G401.6 (cell line): ENCODE data around the gene ZIC2.

Experiments
- FAIRE-seq: peaks from 2 replicates; lab custom pipeline; 2012; peaks lifted over from hg19 to GRCh38; lab: Jason Lieb, UNC

Gene ZIC2

DNA sequence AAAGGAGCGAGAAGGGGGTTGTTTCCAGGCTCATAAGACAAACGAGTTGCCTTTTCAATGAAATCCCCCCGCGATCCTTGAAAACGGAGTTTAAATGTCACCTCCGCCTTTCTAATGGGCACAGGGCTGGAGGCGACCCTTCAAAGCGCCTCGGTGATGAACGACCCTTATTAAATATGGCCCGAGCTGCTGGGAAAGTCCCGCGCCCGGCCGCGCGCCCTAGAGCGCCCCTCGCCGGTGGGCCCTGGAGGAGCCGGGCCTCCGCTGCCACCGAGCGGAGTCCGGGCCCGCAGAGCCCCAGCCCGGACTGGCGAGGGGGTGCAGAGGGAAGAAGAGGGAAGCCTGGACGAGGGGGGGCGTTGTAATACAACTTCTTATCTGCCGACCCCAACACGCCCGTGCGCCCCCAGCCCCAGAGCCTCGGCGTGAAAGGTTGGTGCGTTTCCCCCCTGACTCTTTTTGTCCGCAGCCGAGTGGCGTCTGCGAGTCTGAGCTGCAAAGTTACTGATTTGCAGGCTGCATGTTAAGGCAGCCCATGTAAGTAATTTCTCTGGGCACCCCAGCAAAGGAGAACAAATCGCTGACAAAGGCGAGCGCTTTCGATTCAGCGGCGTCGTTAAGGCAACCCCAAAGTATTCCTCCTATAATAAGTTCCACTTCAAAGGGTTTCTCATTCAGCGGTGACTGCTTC, 21.9 kb upstream of the ZIC2 start:
- no peak for FAIRE-seq

DNA sequence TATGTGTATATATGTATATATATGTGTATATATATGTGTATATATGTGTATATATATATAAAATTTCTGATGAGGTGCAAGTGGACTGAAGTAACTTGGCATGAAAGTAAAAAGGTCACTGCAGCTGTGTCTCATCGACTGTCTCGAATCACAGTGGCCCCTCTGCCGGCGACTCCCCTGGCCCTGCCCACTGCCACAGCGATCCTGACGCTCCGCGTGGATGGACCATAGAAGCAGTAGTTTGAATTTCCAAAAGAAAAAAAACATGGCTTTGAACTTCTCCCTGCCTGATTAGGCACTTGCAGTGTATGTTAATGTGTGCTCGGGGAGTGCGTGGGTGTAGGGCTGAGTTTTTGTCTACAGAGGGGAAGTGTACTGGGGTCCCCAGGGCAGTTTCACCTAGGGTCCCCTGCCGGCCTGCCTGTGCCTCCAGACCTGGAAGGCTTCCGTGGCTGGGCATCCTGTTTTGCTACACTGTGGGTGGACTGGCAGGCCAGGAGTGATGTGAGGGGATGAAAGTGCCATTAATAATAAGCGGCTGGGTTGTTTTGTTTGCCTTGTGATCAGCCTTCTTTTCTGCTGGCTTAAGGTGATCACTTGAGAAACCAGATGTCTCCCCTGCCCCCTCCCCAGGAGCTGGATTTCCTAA, 20.8 kb upstream of the ZIC2 start:
- FAIRE-seq, result no peak

DNA sequence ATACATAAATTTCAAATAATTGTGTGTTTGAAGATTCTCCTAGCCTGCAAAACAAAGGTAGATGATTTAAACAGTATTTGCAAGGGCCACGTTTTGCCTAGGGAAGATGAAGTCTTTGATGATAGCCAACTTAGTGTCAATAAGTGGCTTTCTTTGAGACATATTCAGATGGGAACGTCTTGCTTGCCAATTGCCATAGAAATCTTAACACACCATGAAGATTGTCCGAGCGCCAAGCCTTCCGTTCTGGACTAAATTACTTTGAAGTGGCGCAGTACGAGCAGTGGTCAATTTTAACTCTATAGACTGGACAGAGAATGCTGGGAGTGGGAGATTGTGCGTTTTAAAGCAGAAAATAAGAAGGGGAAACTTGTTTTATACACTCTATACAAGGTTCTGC, 19.9 kb upstream of the ZIC2 start:
- FAIRE-seq, result peak; percentile 52

- no peak for FAIRE-seq
Observed at GRCh38 chr13:99962242-99962641, 19.3 kb upstream of the ZIC2 start.

GRCh38 chr13:99963816-99964339, 17.7 kb upstream of the ZIC2 start:
- no peak for FAIRE-seq

GRCh38 chr13:99965329-99966000, 16.1 kb upstream of the ZIC2 start:
- FAIRE-seq, result no peak

- no peak for FAIRE-seq
Observed at GRCh38 chr13:99966064-99966805, 15.3 kb upstream of the ZIC2 start.

DNA sequence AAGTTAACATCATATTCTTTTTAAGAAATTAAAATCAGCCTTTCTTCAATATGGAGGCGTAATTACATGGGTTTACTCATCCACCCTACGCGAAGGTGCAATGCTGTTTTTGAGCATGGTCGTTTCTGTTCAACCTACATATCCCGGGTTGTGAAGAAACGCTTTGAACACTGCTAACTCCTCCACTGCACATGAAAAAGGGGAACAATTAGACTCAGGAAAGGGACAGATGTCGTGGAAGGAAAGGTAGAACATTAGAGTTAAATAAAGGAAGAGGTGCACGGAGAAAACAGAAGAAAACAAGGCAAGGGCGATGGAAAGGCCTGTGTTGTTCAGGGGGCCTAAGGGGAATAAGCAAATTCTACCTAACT, 14.1 kb upstream of the ZIC2 start:
- no peak for FAIRE-seq

DNA sequence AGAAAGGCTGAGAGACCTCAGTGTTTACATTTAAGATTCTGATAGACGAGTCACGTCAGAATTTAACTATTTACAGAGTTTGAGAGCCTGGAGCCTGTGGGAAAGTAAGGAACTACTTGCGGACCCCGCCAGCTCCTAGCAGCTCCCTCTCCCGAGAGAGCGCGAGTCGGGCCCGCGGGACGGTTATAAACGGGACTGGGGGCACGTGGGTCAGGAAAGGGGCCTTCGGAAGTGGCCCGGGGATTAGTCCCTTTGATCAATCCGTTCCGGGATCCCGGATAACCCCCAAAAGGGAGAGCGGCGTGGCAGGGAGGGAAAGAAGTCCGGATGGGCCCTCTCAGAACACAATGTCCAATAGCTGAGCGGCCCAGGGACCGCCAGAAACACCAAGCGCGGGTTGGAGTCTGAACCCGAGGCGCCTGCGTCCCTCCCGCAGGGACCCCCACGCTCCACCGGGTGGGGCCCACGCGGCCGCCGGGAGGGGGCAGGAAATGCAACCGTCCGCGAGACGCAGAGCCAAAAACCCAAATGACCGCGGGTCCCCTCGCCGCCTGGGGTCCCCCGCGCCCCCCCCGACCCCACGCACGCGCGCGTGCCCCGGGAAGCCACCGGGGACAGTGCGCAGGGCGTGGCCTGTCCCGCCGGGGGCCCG, 13.6 kb upstream of the ZIC2 start:
- FAIRE-seq, result no peak

GRCh38 chr13:99968521-99969452, 12.8 kb upstream of the ZIC2 start:
- no peak for FAIRE-seq

- FAIRE-seq, result no peak
Observed at GRCh38 chr13:99969453-99969918, 12.1 kb upstream of the ZIC2 start.

DNA sequence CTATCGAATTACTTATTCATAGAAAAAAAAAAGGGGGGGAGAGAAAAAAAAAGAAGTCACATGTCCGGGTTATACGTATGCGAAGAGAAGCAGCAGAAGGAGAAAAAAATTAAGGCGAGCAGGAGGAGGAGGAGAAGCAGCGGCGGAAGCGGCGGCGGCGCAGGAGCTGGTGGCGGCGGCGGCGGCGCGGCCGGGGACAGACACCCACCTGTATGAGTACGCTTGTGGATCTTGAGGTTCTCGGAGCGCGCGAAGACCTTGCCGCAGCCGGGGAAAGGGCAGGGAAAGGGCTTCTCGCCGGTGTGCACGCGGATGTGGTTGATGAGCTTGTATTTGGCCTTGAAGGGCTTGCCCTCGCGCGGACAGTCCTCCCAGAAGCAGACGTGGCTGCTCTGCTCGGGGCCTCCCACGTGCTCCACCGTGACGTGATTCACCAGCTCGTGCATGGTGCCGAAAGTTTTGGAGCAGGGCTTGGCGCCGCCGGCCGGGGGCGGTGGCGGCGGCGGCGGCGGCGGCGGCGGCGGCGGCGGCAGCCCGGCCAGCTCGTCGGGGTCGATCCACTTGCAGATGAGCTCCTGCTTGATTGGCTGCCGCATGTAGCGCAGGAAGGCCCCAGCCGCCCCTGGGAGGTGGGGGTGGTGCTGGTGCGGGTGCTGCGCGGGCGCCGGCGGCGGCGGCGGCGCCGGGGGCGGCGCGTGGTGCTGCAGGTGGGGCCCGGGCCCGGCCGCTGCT, 11.5 kb upstream of the ZIC2 start:
- FAIRE-seq, result no peak

DNA sequence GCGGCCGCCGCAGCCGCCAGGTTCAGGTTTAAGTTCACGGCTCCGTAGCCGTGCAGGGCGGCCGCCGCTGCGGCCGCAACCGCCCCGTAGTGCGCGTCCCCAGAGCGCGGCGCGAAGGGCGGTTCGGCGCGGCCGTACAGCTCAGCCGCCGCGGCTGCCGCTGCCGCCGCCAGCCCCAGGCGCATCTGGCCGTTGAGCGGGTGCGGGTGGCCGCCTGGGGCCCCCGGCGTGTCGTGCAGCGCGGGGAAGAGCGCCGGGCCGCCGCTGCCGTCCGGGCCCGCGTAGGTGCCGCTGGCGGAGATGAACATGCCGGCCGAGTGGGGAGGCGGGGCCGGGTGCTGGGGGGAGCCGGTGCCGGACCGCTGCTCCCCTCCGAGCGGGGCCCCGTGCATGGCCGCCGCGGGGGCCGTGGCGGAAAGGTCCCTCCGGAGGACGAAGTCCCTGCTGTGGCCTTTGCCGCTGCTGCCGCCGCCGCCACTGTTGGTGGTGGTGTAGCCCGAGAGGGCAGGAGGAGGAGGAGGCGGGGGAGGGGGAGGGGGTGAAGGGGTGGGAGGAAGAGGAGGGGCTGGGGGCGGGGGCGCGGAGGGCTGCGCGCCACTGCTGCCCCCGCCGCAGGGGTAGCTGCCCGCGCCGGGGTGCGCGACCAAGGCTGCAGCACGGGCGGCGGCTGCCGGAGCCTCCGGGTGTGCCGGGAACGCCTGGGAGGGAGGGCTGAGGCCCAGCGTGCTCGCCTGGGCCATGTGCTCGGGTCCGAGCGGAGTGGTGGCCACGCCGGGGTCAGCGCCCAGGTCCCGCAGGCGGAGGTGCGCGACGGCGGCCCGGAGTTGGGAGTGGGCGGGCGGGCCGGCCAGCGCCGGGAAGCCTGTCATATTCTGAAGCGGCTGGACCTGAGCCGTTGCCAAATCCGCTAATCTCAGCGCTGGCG, 10.7 kb upstream of the ZIC2 start:
- no peak for FAIRE-seq

DNA sequence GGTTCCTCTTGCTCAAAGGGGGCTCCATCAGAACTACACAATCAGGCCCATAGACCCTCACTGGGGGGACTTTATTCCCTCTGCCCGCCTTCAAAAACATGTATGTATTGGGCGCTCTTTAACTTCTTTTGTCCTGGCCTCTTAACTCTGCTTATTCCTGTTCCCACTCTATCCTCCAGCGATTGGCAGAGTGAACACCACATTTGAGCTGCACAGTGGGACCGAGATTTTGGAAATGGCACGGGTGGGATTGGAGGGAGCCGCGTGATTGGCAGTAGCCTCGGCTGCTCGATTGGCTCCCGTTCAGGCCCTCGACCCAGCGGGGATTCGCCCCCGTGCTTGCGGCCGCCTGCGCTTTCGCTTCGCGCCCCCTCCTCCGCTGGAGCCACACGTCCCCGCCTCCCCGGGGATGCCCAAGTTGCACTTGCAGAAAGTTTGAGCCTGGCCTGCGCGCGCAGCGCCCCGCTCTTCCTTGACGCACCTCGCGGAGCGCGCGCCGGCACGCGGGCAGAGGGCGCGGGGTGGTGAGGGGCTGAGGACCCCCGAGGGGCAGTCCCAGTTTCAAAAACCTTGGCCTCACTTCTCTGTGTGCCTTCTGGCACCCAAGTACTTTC, 9.9 kb upstream of the ZIC2 start, which contains the start of gene ZIC5:
TSS of gene ZIC5 (minus strand) at position 192 of the 614 bp plus-strand sequence. CDS start at position 28, 164 bp downstream.
- peak; percentile 98 for FAIRE-seq

DNA sequence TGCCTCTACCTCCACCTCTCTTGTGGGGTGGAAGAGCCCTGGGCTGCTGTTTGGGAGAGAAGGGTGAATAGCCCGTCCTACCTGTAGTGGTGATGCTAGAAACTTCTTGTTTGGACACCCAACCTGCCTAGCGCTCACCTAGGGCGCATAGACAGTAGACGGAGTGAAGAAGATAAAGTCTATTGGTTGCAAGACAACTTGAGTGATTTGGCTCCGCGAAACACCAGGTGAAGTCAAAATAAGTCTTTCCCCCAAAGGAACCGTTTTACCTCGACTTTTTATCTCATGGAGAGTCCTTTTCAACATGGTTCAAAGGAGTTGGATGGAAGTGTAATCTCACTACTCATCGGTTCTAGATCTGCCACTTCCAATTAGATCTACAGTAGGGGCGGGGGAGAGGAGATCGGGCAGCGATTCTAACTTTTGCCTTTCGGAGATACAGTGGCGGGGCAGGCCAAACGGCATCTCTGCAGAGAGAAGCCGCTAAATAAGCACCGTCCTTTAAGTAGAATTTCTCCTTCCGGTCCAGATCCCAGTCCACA, 9.3 kb upstream of the ZIC2 start:
- peak; percentile 60 for FAIRE-seq

- FAIRE-seq, result peak; percentile 30
Observed at GRCh38 chr13:99973163-99973807, 8.3 kb upstream of the ZIC2 start.

DNA sequence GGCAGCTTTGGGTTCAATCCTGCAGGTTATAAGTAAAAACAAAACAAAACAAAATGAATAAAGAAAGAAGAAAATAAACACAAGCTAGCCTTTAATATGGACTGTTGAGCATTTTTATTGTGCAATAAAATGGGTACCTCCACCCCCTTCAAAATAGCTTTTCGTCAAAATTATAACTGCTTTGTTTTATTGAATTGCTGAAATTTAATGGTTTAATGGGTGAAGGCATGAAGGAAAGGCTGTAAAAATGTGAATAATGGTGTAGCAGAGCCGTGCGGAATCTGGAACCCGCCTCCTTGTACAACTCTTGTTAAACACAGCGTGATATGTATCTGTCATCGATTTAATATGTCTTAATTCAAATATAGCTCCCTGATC, 7.8 kb upstream of the ZIC2 start:
- no peak for FAIRE-seq
